A673 (cell line): ENCODE results near the gene APBB2. TPM values are rescaled to one million over a fixed set of nuclear protein-coding genes. Genes with fewer than 3 reads are reported as not detected.

ENCODE experiments used
- BruUV-seq: library from RNA; stranded (reverse); fragments of 400-500 nt; replicated peaks from 2 replicates; lab custom pipeline; 2021; lab: Mats Ljungman, UMichigan
- CTCF ChIA-PET: fragments of 300-600 bp; sonication (Branson Sonifier 250); formaldehyde crosslinking; loops from one replicate; lab custom pipeline; 2022; ENCODE audit warnings: antibody characterized with exemption; lab: Charles Lee
- POLR2A ChIA-PET: fragments of 300-600 bp; sonication (Branson Sonifier 250); formaldehyde crosslinking; loops from one replicate; lab custom pipeline; 2022; ENCODE audit warnings: antibody characterized with exemption; ENCODE audit not compliant: low non-redundant PET; lab: Charles Lee
- DNase-seq: peaks from one replicate; pipeline ENCODE4 v3.0.0-alpha.2; 2015; ENCODE audit warnings: low spot score
- H3K27ac ChIP-seq: fragments of 200-600 bp; sonication (generic); 2 replicates; pipeline ENCODE4 v1.5.1; 2016; ENCODE audit warnings: mixed run types, low read depth, mild to moderate bottlenecking, mixed read lengths, antibody characterized with exemption, low read length; ENCODE audit not compliant: poor library complexity, severe bottlenecking
- H3K27me3 ChIP-seq: fragments of 200-600 bp; sonication (generic); replicated peaks from 2 replicates; pipeline ENCODE4 v1.6.1; 2017; ENCODE audit warnings: mixed run types, low read depth, mild to moderate bottlenecking, mixed read lengths, antibody characterized with exemption, low read length; ENCODE audit not compliant: insufficient read depth, poor library complexity
- H3K36me3 ChIP-seq: fragments of 200-600 bp; sonication (generic); 2 replicates; pipeline ENCODE4 v1.6.1; 2016; ENCODE audit warnings: mixed run types, mild to moderate bottlenecking, mixed read lengths, antibody characterized with exemption, low read length; ENCODE audit not compliant: insufficient read depth, poor library complexity, severe bottlenecking
- H3K4me1 ChIP-seq: fragments of 200-600 bp; sonication (generic); 2 replicates; pipeline ENCODE4 v1.6.1; 2017; ENCODE audit warnings: mixed run types, mild to moderate bottlenecking, mixed read lengths, antibody characterized with exemption, low read length; ENCODE audit not compliant: insufficient read depth, poor library complexity, severe bottlenecking
- H3K4me3 ChIP-seq: fragments of 200-600 bp; sonication (generic); 2 replicates; pipeline ENCODE4 v1.5.1; 2016; ENCODE audit warnings: low read depth, mixed run types, mild to moderate bottlenecking, mixed read lengths, low read length; ENCODE audit not compliant: poor library complexity, severe bottlenecking
- H3K9me3 ChIP-seq: fragments of 200-600 bp; sonication (generic); 2 replicates; pipeline ENCODE4 v1.6.1; 2016; ENCODE audit warnings: mixed run types, low read depth, mild to moderate bottlenecking, mixed read lengths, antibody characterized with exemption, low read length; ENCODE audit not compliant: poor library complexity, severe bottlenecking
- EZH2 ChIP-seq: fragments of 200-600 bp; sonication (generic); IDR thresholded peaks from 2 replicates; pipeline ENCODE4 v1.6.1; 2017; ENCODE audit warnings: borderline replicate concordance, low read depth, mild to moderate bottlenecking, mixed read lengths, antibody characterized with exemption, low read length; ENCODE audit not compliant: poor library complexity, severe bottlenecking
- intact Hi-C: fragments of 100-400 bp; cut with micrococcal nuclease; formaldehyde crosslinking; loops from one replicate; pipeline ENCODE4 v1.10.0; 2022; ENCODE audit not compliant: unreplicated experiment
- total RNA-seq: library from RNA; stranded (reverse); gene quantifications from 2 replicates; pipeline ENCODE4 v1.2.3, GENCODE V29; 2021
- TF ChIP-seq, protein P1 (sequence below): fragments of 300-800, 200-600 bp; sonication (generic); conservative IDR thresholded peaks from 2 replicates; pipeline ENCODE4 v1.5.1; 2017; ENCODE audit warnings: low read depth, mild to moderate bottlenecking, antibody characterized with exemption, low read length, moderate library complexity, mixed read lengths

APBB2 gene
- total RNA-seq, 1 experiment from 2014 or later = 10.3 TPM

DNA sequence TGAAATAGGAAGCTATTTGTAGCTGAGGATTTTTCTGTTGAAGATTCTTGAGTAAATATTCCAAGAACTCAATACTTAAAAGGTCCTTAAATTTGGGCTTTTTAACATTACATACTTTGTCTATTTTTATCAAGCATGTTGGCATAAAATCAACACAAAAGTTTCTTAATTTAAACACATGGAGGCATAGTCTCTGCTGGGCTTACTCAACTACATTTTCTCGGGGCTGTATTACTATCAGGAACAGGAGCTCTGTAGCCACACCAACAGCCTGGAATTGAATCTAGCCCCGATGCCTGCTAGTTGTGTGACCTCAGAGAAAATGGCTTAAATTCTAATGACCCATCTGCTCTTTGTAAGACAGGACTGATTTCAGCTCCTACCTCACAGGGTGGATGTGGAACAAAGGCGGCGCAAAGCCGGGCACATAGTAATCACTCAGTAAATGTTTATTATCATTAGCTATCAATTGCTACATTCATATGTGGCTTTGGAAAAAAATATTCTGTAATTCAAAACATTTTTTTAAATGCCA, 257.6 kb downstream of the APBB2 start:
- ChIA-PET POLR2A (no interaction called here), CTCF (no interaction called here)
- intact Hi-C loops = no loop called here
- H3K27ac ChIP-seq = no peak overlapping the region
- DNase-seq = no peak
- no peaks in the 10 kb centered on the region for H3K9me3 ChIP-seq
- H3K4me1 ChIP-seq = no peaks in the 10 kb centered on the region
- H3K4me3 ChIP-seq = no peak overlapping the region
- H3K27me3 ChIP-seq = no peaks in the 10 kb centered on the region
- TF ChIP-seq, protein P1, sequence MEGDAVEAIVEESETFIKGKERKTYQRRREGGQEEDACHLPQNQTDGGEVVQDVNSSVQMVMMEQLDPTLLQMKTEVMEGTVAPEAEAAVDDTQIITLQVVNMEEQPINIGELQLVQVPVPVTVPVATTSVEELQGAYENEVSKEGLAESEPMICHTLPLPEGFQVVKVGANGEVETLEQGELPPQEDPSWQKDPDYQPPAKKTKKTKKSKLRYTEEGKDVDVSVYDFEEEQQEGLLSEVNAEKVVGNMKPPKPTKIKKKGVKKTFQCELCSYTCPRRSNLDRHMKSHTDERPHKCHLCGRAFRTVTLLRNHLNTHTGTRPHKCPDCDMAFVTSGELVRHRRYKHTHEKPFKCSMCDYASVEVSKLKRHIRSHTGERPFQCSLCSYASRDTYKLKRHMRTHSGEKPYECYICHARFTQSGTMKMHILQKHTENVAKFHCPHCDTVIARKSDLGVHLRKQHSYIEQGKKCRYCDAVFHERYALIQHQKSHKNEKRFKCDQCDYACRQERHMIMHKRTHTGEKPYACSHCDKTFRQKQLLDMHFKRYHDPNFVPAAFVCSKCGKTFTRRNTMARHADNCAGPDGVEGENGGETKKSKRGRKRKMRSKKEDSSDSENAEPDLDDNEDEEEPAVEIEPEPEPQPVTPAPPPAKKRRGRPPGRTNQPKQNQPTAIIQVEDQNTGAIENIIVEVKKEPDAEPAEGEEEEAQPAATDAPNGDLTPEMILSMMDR = no peak
- no peak for TF ChIP-seq EZH2
- BruUV-seq = no TSS peak
- H3K36me3 ChIP-seq = no peaks in the 10 kb centered on the region

DNA sequence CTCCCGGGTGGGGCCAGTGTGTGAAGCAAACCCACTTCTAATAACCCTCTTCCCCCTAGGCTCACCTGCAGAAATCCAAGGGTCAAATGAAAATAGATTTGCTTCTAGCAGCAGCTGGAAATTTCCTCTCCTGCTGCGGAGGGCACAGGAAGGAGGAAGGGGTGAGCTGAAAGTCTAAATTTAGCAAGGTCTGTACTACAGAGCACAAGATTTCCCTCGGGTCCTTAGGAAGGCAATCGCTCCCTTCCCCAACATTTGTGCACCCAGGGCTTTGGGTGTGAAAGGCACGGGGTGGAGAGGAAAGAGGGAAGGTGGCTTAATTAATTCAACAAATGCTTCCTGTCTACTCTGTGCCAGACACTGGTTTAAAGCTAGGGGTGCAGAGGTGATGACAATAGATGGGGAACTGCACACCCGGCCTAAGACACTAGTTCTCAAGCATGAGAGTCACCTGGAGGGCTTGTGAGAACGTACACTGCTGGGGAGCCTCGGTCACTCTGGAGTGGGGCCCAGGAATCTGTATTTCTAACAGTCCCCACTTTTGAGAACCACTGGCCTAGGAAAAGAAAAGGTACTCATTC, 260.2 kb downstream of the APBB2 start:
- CTCF ChIA-PET = no interaction called here

DNA sequence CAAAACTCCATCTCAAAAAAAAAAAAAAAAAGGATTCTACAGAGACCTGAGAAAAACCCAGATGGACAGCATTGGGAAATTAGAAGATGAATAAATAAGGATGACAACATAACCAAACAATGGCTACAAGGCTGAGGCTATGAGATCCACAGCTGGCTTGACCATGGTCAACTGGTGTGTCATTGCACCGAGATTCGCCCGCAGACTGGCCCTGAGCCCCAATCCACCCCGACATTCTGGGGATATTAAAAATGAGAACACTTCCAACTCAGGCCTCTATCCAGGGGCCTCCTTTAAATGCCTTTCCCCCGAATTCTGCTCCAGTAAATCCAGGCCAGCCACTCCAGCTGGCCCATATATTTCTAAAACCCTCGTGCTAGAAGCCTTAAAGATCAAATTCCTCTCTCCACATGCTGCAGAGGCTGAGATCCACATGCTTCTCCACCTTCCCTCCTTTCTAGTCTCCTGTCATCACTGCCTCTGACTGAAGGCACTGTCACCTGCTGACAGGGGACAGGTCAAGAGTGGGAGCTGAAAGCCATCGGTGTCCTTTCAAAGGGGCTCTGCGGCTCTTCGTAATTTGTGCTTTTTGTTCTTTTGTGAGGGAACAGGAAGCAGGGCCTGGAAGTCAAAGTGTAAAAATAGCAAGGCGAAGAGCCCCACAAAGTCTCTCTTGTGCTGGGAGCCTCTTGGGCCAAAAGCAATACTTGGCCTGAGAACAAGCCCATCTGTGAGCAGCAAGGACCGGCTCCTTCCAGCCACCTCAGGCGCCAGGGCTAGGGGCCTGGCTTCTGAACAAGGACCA, 260.9 kb downstream of the APBB2 start:
- ChIA-PET POLR2A (no interaction called here), CTCF (no interaction called here)
- no peak overlapping the region for H3K4me3 ChIP-seq
- no peak for TF ChIP-seq EZH2
- TF ChIP-seq, protein P1 = no peak
- no peak for DNase-seq
- H3K27ac ChIP-seq = no peak overlapping the region
- H3K9me3 ChIP-seq = no peaks in the 10 kb centered on the region
- H3K36me3 ChIP-seq = no peaks in the 10 kb centered on the region
- no peaks in the 10 kb centered on the region for H3K4me1 ChIP-seq
- BruUV-seq = no TSS peak
- intact Hi-C loops = no loop called here
- H3K27me3 ChIP-seq = no peaks in the 10 kb centered on the region

More for the DNA sequence above, 260.2 kb downstream of the APBB2 start:
- no peak for DNase-seq
- POLR2A ChIA-PET = no interaction called here
- Histone ChIP-seq H3K36me3 (no peaks in the 10 kb centered on the region), H3K4me3 (no peak overlapping the region), H3K27me3 (no peaks in the 10 kb centered on the region), H3K27ac (no peak overlapping the region), H3K4me1 (no peaks in the 10 kb centered on the region), H3K9me3 (no peaks in the 10 kb centered on the region)
- intact Hi-C loops = no loop called here
- no peak for TF ChIP-seq EZH2
- TF ChIP-seq, protein P1 = no peak
- no TSS peak for BruUV-seq
